IPS-11a (cell line): ENCODE data around the gene KLK1.

ENCODE experiments used
- H3K4me3 ChIP-seq: one replicate; pipeline ENCODE4 v1.5.1; 2013; ENCODE audit warnings: low read depth, low read length, control low read depth

The KLK1 gene

DNA sequence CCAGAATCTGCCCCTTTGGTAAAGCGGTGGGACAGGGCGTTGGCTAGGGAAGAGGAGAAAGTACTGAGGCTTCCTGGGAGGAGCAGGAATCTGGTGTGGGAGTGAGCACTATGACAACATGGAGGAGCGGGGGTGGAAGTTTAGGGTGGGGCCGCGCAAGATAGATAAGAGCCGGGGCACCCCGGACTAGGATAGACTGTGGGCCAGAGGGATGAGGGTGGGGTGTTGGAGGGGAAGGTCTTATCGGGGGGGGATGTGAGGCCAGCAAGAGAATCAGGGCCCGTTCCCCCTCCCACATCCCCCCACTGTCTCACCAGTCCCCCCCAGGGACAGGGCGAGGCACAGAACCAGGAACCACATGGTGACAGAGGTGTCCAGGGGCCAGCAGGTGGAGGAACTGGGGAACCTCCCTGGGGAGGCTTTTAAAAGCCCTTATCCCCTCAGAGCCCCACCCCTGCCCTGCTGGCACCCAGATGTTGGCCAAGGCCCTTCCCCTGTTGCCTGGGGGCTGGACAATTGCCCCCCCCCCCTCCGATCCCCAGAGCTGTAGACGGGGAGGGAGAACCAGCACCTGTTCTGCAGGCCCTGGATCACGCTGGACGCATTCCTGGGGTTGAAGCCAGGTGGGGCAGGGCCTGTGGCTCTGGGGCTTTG lies at the start of gene KLK1:
KLK1 (minus strand) TSS at position 399 of the 654 bp plus-strand sequence; CDS start at position 360, 39 bp downstream.
- H3K4me3 ChIP-seq, result no peak within 1 kb of the TSS

DNA sequence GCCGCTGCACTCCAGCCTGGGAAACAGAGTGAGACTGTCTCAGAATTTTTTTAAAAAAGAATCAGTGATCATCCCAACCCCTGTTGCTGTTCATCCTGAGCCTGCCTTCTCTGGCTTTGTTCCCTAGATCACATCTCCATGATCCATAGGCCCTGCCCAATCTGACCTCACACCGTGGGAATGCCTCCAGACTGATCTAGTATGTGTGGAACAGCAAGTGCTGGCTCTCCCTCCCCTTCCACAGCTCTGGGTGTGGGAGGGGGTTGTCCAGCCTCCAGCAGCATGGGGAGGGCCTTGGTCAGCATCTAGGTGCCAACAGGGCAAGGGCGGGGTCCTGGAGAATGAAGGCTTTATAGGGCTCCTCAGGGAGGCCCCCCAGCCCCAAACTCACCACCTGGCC lies 49.5 kb upstream of the KLK1 start, which contains the start of gene KLK2:
KLK2 (plus strand) TSS at position 384 of the 400 bp plus-strand sequence. CDS start 35 bp downstream, outside the sequence.
- no peak within 1 kb of the TSS for H3K4me3 ChIP-seq

DNA sequence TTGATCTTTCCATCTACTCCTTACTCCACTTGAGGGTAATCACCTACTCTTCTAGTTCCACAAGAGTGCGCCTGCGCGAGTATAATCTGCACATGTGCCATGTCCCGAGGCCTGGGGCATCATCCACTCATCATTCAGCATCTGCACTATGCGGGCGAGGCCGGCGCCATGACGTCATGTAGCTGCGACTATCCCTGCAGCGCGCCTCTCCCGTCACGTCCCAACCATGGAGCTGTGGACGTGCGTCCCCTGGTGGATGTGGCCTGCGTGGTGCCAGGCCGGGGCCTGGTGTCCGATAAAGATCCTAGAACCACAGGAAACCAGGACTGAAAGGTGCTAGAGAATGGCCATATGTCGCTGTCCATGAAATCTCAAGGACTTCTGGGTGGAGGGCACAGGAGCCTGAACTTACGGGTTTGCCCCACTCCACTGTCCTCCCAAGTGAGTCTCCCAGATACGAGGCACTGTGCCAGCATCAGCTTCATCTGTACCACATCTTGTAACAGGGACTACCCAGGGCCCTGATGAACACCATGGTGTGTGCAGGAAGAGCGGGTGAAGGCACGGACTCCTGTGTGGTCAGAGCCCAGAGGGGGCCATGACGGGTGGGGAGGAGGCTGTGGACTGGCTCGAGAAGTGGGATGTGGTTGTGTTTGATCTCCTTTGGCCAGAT lies 47.0 kb upstream of the KLK1 start:
- H3K4me3 ChIP-seq, result no peak overlapping the region

DNA sequence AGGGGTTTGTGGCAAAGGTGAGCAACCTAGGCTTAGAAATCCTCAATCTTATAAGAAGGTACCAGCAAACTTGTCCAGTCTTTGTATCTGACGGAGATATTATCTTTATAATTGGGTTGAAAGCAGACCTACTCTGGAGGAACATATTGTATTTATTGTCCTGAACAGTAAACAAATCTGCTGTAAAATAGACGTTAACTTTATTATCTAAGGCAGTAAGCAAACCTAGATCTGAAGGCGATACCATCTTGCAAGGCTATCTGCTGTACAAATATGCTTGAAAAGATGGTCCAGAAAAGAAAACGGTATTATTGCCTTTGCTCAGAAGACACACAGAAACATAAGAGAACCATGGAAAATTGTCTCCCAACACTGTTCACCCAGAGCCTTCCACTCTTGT lies 45.9 kb upstream of the KLK1 start:
- no peak overlapping the region for H3K4me3 ChIP-seq

DNA sequence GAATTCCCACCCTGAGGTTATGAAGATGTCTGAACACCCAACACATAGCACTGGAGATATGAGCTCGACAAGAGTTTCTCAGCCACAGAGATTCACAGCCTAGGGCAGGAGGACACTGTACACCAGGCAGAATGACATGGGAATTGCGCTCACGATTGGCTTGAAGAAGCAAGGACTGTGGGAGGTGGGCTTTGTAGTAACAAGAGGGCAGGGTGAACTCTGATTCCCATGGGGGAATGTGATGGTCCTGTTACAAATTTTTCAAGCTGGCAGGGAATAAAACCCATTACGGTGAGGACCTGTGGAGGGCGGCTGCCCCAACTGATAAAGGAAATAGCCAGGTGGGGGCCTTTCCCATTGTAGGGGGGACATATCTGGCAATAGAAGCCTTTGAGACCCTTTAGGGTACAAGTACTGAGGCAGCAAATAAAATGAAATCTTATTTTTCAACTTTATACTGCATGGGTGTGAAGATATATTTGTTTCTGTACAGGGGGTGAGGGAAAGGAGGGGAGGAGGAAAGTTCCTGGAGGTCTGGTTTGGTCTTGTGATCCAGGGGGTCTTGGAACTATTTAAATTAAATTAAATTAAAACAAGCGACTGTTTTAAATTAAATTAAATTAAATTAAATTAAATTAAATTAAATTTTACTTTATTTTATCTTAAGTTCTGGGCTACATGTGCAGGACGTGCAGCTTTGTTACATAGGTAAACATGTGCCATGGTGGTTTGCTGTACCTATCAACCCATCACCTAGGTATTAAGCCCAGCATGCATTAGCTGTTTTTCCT lies 38.1 kb upstream of the KLK1 start:
- H3K4me3 ChIP-seq, result no peak overlapping the region

DNA sequence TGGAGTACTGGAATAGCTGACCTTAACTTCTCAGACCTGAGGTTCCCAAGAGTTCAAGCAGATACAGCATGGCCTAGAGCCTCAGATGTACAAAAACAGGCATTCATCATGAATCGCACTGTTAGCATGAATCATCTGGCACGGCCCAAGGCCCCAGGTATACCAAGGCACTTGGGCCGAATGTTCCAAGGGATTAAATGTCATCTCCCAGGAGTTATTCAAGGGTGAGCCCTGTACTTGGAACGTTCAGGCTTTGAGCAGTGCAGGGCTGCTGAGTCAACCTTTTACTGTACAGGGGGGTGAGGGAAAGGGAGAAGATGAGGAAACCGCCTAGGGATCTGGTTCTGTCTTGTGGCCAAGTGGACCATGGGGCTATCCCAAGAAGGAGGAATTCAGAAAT lies 37.4 kb upstream of the KLK1 start:
- no peak overlapping the region for H3K4me3 ChIP-seq

DNA sequence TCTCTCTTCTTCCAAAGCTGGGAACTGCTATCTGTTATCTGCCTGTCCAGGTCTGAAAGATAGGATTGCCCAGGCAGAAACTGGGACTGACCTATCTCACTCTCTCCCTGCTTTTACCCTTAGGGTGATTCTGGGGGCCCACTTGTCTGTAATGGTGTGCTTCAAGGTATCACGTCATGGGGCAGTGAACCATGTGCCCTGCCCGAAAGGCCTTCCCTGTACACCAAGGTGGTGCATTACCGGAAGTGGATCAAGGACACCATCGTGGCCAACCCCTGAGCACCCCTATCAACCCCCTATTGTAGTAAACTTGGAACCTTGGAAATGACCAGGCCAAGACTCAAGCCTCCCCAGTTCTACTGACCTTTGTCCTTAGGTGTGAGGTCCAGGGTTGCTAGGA lies 36.3 kb upstream of the KLK1 start:
- H3K4me3 ChIP-seq, result no peak overlapping the region

DNA sequence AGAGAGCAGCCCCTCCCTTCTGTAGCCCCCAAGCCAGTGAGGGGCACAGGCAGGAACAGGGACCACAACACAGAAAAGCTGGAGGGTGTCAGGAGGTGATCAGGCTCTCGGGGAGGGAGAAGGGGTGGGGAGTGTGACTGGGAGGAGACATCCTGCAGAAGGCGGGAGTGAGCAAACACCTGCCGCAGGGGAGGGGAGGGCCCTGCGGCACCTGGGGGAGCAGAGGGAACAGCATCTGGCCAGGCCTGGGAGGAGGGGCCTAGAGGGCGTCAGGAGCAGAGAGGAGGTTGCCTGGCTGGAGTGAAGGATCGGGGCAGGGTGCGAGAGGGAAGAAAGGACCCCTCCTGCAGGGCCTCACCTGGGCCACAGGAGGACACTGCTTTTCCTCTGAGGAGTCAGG lies 35.3 kb upstream of the KLK1 start:
- no peak overlapping the region for H3K4me3 ChIP-seq

DNA sequence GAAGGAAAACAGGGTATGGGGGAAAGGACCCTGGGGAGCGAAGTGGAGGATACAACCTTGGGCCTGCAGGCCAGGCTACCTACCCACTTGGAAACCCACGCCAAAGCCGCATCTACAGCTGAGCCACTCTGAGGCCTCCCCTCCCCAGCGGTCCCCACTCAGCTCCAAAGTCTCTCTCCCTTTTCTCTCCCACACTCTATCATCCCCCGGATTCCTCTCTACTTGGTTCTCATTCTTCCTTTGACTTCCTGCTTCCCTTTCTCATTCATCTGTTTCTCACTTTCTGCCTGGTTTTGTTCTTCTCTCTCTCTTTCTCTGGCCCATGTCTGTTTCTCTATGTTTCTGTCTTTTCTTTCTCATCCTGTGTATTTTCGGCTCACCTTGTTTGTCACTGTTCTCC lies 33.8 kb upstream of the KLK1 start:
- no peak overlapping the region for H3K4me3 ChIP-seq

DNA sequence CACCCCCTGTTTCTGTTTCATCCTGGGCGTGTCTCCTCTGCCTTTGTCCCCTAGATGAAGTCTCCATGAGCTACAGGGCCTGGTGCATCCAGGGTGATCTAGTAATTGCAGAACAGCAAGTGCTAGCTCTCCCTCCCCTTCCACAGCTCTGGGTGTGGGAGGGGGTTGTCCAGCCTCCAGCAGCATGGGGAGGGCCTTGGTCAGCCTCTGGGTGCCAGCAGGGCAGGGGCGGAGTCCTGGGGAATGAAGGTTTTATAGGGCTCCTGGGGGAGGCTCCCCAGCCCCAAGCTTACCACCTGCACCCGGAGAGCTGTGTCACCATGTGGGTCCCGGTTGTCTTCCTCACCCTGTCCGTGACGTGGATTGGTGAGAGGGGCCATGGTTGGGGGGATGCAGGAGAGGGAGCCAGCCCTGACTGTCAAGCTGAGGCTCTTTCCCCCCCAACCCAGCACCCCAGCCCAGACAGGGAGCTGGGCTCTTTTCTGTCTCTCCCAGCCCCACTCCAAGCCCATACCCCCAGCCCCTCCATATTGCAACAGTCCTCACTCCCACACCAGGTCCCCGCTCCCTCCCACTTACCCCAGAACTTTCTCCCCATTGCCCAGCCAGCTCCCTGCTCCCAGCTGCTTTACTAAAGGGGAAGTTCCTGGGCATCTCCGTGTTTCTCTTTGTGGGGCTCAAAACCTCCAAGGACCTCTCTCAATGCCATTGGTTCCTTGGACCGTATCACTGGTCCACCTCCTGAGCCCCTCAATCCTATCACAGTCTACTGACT lies 31.2 kb upstream of the KLK1 start, which contains the start of gene KLK3:
KLK3 (plus strand) TSS at position 280 of the 775 bp plus-strand sequence; CDS start at position 321, 41 bp downstream.
- H3K4me3 ChIP-seq, result no peak within 1 kb of the TSS

DNA sequence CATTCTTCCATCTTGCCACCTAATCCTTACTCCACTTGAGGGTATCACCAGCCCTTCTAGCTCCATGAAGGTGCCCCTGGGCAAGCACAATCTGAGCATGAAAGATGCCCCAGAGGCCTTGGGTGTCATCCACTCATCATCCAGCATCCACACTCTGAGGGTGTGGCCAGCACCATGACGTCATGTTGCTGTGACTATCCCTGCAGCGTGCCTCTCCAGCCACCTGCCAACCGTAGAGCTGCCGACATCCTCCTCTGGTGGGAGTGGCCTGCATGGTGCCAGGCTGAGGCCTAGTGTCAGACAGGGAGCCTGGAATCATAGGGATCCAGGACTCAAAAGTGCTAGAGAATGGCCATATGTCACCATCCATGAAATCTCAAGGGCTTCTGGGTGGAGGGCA lies 28.0 kb upstream of the KLK1 start:
- H3K4me3 ChIP-seq, result no peak overlapping the region

DNA sequence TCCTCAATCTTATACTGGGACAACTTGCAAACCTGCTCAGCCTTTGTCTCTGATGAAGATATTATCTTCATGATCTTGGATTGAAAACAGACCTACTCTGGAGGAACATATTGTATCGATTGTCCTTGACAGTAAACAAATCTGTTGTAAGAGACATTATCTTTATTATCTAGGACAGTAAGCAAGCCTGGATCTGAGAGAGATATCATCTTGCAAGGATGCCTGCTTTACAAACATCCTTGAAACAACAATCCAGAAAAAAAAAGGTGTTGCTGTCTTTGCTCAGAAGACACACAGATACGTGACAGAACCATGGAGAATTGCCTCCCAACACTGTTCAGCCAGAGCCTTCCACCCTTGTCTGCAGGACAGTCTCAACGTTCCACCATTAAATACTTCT lies 27.2 kb upstream of the KLK1 start:
- no peak overlapping the region for H3K4me3 ChIP-seq

DNA sequence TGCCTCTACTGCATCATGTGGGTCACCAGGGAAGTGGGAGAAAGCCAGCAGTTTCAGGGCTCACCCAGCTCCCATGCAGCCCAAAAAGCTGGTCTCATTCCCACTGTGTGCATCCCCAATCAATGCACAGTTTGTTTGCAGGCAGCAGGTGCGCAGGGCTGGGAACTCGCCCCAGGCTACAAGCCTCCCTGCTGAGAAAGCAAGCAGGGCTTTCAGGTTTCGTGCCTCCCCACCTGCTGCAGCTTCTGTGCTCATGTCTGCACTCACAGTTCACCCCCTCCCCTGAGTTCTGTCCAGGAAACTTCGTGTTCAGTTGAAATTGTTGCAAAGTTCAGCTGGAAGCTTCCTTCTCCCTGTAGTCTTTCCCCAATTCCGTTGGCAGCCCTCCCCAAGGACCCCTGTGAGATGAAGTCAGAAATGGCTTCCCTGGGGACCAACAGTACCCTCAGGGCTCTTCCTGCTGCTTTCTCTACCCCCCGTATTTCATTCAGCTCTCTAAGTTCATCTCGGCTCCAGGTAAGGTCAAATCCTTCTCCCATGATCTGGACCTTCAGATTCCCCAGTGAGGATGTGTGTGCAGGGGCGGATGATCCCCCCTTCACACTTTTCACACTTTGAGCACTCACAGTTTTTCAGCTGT lies 20.8 kb upstream of the KLK1 start:
- H3K4me3 ChIP-seq, result no peak overlapping the region

DNA sequence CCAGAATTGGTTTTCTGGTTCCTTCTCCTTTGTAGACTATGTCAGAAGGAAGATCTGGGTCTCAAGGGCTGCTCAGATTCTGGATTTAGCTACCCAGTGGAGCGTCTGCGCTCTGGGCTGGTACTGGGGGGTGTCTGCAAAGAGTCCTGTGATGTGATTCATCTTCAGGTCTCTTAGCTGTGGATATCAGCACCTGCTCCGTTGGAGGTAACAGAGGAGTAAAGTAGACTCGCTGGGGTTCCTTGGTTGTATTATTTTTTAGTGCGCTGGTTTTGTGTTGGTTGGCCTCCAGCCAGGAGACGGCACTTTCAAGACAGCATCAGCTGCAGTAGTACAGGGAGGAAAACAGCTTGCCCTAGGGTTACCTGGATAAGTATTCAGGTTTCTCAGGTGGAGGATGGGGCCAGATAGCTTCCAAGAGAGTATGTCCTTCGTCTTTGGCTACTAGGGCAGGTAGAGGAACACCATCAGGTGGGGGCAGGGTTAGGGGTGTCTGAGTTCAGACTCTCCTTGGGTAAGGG lies 20.2 kb upstream of the KLK1 start:
- H3K4me3 ChIP-seq, result no peak overlapping the region

DNA sequence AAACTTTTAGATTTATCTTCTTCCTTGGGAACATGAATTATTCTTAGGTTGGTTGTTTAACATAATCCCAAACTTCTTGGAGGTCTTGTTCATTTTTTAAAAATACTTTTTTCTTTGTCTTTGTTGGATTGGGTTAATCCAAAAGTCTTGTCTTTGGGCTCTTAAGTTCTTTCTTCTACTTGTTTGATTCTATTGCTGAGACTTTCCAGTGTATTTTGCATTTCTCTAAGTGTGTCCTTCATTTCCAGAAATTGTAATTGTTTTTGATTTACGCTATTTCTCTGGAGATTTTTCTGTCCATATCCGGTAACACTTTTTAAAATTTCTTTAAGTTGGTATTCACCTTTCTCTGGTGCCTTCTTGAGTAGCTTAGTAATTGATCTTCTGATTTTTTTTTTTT lies 19.6 kb upstream of the KLK1 start:
- H3K4me3 ChIP-seq, result no peak overlapping the region

DNA sequence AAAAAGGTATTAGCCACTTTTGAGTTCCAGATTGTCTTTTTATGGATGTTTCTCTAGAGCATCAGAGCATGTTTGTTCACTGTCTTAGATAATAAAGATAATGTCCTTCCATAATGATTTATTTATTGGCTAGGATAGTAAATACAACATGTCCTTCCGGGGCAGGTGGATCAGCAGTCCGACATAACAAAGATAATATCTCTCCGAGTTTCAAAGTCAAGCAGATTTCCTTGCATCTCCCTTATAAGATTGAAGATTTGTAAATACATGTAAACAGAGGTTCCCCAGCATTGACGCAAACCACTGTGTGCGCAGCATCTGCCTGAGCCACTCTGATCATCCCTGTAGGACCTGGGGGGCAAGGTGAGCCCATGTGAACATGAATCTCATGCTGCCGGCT lies 18.5 kb upstream of the KLK1 start:
- no peak overlapping the region for H3K4me3 ChIP-seq

DNA sequence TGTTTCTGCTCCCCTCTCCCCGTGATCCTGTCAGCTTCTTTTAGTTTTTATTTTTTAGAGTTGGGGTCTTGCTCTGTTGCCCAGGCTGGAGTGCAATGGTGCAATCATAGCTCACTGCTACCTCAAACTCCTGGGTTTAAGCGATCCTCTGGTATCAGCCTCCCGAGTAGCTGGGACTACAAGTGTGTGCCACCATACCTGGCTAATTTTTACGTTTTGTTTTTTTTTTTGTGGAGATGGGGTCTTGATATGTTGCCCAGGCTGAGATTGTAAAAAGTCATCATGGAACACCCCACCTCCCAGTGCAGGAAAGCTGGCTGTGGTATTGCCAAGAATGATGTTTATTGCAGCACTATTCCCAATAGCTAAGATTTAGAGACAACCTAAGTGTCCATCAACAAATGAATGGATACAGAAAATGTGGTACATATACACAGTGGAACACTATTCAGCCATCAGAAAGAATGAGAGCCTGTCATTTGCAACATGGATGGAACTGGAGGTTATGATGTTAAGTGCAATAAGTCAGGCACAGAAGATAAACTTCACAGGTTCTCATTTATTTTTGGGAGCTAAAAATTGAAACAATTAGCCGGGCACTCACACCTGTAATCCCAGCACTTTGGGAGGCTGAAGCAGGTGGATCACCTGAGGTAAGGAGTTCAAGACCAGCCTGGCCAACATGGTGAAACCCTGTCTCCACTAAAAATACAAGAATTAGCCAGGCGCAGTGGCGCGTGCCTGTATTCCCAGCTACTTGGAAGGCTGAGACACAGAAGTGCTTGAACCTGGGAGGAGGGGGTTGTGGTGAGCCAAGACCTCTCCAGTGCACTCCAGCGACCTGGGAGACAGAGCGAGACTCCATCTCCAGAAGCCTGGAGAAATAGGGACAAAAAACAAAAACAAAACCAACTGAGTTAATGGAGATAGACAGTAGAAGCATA lies 16.4 kb upstream of the KLK1 start:
- H3K4me3 ChIP-seq, result no peak overlapping the region

DNA sequence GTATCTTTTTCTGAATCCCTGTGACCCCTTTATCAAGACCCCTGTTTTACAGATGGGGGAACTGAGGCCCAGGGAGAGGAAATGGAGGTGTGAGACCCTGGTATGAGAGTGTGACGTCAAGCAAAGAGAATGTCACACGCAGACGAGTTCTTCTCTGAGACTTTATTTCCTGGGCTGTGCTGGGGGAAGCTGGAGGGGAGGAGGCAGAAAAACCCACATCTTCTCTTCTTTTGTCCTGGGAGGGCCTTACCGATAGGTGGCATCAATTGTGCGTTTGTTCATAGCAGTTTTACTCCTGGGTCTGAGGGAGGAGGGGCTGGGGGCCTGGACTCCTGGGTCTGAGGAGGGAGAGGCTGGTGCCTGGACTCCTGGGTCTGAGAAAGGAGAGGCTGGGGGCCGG lies 14.7 kb upstream of the KLK1 start:
- no peak overlapping the region for H3K4me3 ChIP-seq

DNA sequence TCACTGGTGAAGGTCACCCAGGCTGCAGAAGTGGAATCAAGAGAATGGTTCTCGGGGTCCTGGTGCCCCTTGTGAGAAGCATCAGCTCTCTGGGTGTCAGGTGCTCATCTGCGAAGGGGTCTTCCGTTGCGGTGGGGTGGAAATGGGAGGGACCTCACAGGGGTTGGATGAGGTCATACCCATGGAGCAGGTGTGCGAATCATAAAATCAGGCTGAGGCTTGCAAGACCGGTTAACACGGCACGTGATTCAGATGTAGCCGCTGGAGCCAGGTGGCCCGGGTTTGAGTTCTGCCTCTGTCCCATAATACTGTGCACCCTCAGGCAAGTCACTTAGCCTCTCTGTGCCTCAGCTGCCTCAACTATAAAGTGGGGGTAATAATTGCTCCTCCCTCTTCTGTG lies 13.7 kb upstream of the KLK1 start:
- H3K4me3 ChIP-seq, result no peak overlapping the region
